Measurements from ENCODE around the gene MAGED1.

The MAGED1 gene

GRCh38 chrX:51917604-51918003, 24.2 kb downstream of the MAGED1 start:
- H3K4me3 ChIP-seq (ENCODE audit: control insufficient read depth, low read depth, low read length): no peak overlapping the region
- TF ChIP-seq CTCF (conservative IDR thresholded peaks at IDR 0.05; ENCODE audit: control insufficient read depth, insufficient read depth, low read depth, low read length): no peak
- no peak for DNase-seq (ENCODE audit: low read depth)

- TF ChIP-seq CTCF (conservative IDR thresholded peaks at IDR 0.05; ENCODE audit: control insufficient read depth, insufficient read depth, low read depth, low read length): no peak
- H3K4me3 ChIP-seq (ENCODE audit: control insufficient read depth, low read depth, low read length): no peak overlapping the region
- DNase-seq (ENCODE audit: low read depth): no peak
Observed at GRCh38 chrX:51922561-51922960, 29.1 kb downstream of the MAGED1 start.

GRCh38 chrX:51931566-51932150, 38.2 kb downstream of the MAGED1 start:
- TF ChIP-seq CTCF (conservative IDR thresholded peaks at IDR 0.05; ENCODE audit: control insufficient read depth, insufficient read depth, low read depth, low read length): no peak
- peak; percentile 7 for DNase-seq (ENCODE audit: low read depth)
- H3K4me3 ChIP-seq (ENCODE audit: control insufficient read depth, low read depth, low read length): no peak overlapping the region
